Epithelial cell of proximal tubule (primary cell): Measurements from ENCODE around the gene ABTB2. TPM values are rescaled to one million over a fixed set of nuclear protein-coding genes. Genes with fewer than 3 reads are reported as not detected.

Experiments used
- DNase-seq: peaks from one replicate; pipeline ENCODE4 v3.0.0-alpha.2; 2011; ENCODE audit warnings: low read depth
- H3K4me3 ChIP-seq: 2 replicates; pipeline ENCODE4 v1.5.1; 2011; ENCODE audit warnings: low read depth, mild to moderate bottlenecking, low read length
- total RNA-seq: library from RNA; depleted of rRNA; stranded (reverse); fragments of >200 nt; gene quantifications from 2 replicates; pipeline ENCODE4 v1.2.3, GENCODE V29; 2015
- TF ChIP-seq, protein P1 (sequence below): conservative IDR thresholded peaks from 2 replicates; pipeline ENCODE4 v1.5.1; 2012; ENCODE audit warnings: low read depth, mild to moderate bottlenecking, low read length

The ABTB2 gene
- total RNA-seq, 1 donor from 2014 or later, result 17.6 TPM

DNA sequence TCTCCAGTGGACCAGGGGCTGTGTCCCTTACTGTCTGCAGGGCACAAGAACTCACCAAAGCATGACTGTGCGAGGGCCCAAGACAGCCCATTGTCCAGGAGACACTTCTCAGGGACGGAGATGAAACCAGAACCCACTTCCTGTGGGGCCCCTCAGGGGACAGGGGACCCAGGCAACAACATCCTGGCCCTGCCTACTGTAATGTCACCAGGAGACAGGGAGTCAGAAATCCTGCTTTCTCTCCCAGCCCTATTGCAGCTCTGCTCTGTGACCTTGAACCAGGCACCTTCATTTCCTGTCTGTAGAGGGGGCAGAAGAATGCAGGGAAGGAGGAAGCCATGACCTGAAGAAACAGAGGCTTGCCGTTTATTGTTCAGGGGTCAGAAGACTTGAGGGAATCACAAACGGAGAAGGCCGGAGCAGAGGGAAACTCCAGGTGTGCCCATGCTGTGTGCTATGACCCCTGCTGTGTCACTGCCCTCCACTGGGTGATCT is 154.4 kb downstream of the ABTB2 start:
- DNase-seq, result no peak
- TF ChIP-seq, protein P1, sequence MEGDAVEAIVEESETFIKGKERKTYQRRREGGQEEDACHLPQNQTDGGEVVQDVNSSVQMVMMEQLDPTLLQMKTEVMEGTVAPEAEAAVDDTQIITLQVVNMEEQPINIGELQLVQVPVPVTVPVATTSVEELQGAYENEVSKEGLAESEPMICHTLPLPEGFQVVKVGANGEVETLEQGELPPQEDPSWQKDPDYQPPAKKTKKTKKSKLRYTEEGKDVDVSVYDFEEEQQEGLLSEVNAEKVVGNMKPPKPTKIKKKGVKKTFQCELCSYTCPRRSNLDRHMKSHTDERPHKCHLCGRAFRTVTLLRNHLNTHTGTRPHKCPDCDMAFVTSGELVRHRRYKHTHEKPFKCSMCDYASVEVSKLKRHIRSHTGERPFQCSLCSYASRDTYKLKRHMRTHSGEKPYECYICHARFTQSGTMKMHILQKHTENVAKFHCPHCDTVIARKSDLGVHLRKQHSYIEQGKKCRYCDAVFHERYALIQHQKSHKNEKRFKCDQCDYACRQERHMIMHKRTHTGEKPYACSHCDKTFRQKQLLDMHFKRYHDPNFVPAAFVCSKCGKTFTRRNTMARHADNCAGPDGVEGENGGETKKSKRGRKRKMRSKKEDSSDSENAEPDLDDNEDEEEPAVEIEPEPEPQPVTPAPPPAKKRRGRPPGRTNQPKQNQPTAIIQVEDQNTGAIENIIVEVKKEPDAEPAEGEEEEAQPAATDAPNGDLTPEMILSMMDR, result peak; percentile 10
- no peak overlapping the region for H3K4me3 ChIP-seq

DNA sequence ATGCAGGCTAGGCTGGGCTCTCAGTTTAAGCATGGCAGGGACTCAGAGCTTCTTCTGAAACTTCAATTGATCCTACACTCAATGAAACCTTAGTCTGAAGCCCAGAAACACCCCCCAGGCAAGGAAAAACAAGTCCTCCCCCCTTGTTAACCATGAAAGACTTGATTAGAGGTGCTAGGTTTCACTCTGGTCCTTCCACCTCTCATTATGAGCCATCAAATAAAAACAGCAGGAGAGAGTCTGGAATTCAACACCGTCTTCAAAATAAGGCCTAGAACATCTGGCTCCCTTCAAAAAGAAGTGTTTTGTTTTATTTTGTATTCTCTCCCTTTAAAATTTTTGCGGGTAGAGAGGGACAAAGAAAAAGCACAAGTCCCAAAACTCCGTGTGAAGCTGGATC is 156.7 kb downstream of the ABTB2 start:
- H3K4me3 ChIP-seq, result no peak overlapping the region
- TF ChIP-seq, protein P1, result no peak
- DNase-seq, result no peak

DNA sequence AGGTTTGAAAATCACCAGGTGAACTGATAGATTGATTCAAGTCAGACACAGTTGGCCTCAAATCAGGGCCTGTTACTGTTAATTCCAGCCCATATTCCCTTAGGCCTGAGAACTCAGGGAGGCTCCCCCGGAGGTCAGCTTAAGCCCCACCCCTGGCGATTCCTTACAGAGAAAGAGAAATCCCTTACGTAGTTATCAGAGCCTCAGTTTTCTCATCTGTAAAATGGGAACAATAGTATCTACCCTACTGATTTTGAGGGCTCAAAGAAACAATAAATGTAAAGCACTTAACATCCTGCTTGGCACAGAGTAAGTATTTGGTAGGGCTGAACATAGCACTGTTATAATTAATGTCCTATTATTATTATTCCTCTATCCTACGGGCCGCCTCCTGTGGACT is 158.3 kb downstream of the ABTB2 start:
- H3K4me3 ChIP-seq, result no peak overlapping the region
- no peak for DNase-seq
- TF ChIP-seq, protein P1, result no peak

DNA sequence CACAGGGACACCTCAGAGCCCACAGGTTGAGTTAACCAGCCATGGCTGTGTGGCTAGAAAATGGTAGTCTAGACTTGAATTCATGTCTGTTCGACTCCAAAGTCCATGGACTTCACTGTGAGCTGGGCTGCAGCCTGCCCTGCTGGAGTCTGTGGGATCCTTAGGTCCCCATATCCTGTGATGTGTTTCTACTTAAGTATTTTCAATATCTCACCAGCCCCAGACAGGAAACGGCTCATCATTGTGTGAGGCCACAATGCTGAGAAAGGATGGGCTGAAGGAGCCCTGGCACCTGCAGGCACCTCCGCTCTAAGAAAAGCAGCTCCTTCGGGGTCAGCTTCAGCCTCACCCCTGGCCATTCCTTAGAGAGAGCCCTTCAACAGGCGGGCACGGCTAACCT is 159.3 kb downstream of the ABTB2 start:
- TF ChIP-seq, protein P1, result no peak
- no peak overlapping the region for H3K4me3 ChIP-seq
- DNase-seq, result no peak

DNA sequence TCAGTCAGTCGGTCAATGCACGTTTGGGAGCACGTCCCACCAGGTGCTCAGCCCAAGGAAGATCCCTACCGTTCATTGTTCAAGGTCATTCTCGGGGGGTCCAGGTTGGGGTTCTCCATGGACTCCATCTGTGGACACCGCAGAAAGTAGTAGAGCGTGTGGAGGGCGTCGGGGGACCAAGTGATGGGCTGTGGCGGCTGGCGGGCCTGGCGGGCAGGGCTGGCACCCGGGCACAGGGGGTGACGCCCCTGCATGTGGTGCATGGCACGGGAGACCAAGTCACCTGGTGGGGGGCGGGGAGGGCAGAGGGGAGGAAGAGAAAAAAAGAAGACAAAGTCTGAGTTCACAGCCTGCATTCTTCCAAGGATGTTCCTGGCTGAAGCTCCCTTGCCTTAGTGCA is 160.6 kb downstream of the ABTB2 start:
- DNase-seq, result no peak
- H3K4me3 ChIP-seq, result no peak overlapping the region
- TF ChIP-seq, protein P1, result no peak

DNA sequence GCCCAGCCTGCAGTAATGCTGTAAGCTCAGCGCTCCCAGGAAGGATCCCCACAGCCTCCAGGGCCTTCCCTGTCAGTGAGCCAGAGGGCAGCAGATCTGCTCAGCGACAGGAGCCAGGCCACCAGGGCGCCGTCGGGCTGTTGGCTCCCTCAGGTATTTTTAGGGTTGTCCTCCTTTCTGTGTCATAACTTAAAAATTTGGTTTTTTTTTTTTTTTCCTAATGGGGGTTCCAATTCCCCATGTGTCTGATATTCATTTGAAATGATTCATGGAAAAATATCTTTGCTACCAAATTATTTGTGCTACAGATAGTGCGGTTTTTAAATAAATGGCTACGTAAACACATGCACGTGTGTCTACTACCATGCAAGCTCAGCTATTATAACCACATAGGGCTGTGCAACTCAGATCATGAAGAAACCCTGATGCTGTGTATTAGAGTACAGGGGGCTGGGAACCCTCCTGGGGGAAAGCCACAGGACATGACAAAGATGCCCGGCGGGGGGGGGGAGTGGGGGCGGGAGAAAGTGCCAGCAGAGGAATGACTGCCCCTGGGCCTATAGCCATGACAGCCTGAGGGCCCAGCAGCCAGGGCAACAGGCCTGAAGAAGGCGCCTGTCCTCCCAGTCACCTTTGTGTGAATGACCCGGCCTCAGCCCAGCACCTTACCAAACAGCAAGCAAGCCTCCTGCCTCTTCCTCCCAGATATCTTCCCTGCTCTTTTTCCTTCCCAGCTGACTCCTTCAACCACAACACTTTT is 163.1 kb downstream of the ABTB2 start:
- H3K4me3 ChIP-seq, result no peak overlapping the region
- DNase-seq, result no peak
- TF ChIP-seq, protein P1, result no peak
